H1 (cell line): ENCODE results near the gene ZNF366. TPM values are rescaled to one million over a fixed set of nuclear protein-coding genes. Genes with fewer than 3 reads are reported as not detected.

ENCODE experiments used
- CTCF ChIA-PET: fragments of 300-600 bp; sonication (Branson Sonifier 250); formaldehyde crosslinking; loops from one replicate; lab custom pipeline; 2021; ENCODE audit not compliant: partially characterized antibody; lab: Charles Lee
- POLR2A ChIA-PET: fragments of 300-600 bp; sonication (Branson Sonifier 250); formaldehyde crosslinking; loops from one replicate; lab custom pipeline; 2021; ENCODE audit warnings: inconsistent platforms; ENCODE audit not compliant: partially characterized antibody; lab: Charles Lee
- DNase-seq, 2 experiments: peaks; one replicate each; pipeline versions ENCODE4 v3.0.0 to v3.0.0-alpha.2; 2010 to 2022; ENCODE audit warnings: low spot score in 2 of 2, low read depth in 1 of 2, mixed read lengths in 1 of 2
- FAIRE-seq: peaks from 2 replicates; lab custom pipeline; 2011; peaks lifted over from hg19 to GRCh38; lab: Jason Lieb, UNC
- H2AFZ ChIP-seq: 2 replicates; pipeline ENCODE4 v1.8.1; 2012; ENCODE audit warnings: low read length, inconsistent platforms
- H2AK5ac ChIP-seq: 2 replicates; pipeline ENCODE4 v1.6.1; 2013; ENCODE audit warnings: low read depth, low read length
- H2BK120ac ChIP-seq: replicated peaks from 2 replicates; pipeline ENCODE3; 2013; ENCODE audit warnings: low read depth, low read length, inconsistent platforms
- H2BK12ac ChIP-seq: 2 replicates; pipeline ENCODE4 v1.6.1; 2013; ENCODE audit warnings: low read depth, low read length
- H2BK15ac ChIP-seq: 2 replicates; pipeline ENCODE4 v1.6.1; 2013; ENCODE audit warnings: low read length
- H2BK20ac ChIP-seq: 2 replicates; pipeline ENCODE4 v1.6.1; 2013; ENCODE audit warnings: low read length
- H2BK5ac ChIP-seq: 2 replicates; pipeline ENCODE4 v1.6.1; 2013; ENCODE audit warnings: low read depth, low read length
- H3K14ac ChIP-seq: 2 replicates; pipeline ENCODE4 v1.6.1; 2013; ENCODE audit warnings: inconsistent platforms; ENCODE audit not compliant: insufficient read length
- H3K18ac ChIP-seq: 2 replicates; pipeline ENCODE4 v1.6.1; 2013; ENCODE audit warnings: low read length; ENCODE audit errors: extremely low read depth
- H3K23ac ChIP-seq: 2 replicates; pipeline ENCODE4 v1.6.1; 2013; ENCODE audit warnings: inconsistent platforms; ENCODE audit not compliant: insufficient read length
- H3K23me2 ChIP-seq: 2 replicates; pipeline ENCODE4 v1.6.1; 2013; ENCODE audit warnings: low read depth, low read length
- H3K27ac ChIP-seq: 2 replicates; pipeline ENCODE4 v1.6.1; 2011; ENCODE audit warnings: low read depth, low read length, inconsistent platforms
- H3K27me3 ChIP-seq, 4 experiments: replicated peaks in 1 of 4; 1 replicate in 1 of 4; 2 replicates in 3 of 4; pipeline versions ENCODE4 v1.6.1 to v1.8.1; 2011 to 2013; ENCODE audit warnings: low read length in 3 of 4, mild to moderate bottlenecking in 3 of 4, inconsistent platforms in 2 of 4, mixed read lengths in 2 of 4, moderate library complexity in 1 of 4; ENCODE audit not compliant: control insufficient read depth in 3 of 4, insufficient read depth in 3 of 4; ENCODE audit errors: extremely low read depth in 1 of 4
- H3K36me3 ChIP-seq, 4 experiments: 2 replicates each; pipeline versions ENCODE4 v1.6.1 to v1.8.1; 2011 to 2013; ENCODE audit warnings: mild to moderate bottlenecking in 4 of 4, low read length in 3 of 4, moderate library complexity in 2 of 4, control low read depth in 1 of 4, inconsistent platforms in 1 of 4; ENCODE audit not compliant: insufficient read depth in 4 of 4, control insufficient read depth in 2 of 4
- H3K4ac ChIP-seq: replicated peaks from 2 replicates; pipeline ENCODE3; 2013; ENCODE audit warnings: low read length, low read depth, mixed read lengths, inconsistent platforms; ENCODE audit not compliant: insufficient read length
- H3K4me1 ChIP-seq, 4 experiments: replicated peaks in 1 of 4; 1 replicate in 1 of 4; 2 replicates in 3 of 4; pipeline versions ENCODE4 v1.6.1 to v1.8.1; 2011 to 2013; ENCODE audit warnings: low read length in 3 of 4, inconsistent platforms in 2 of 4, mixed read lengths in 1 of 4; ENCODE audit not compliant: insufficient read depth in 4 of 4, control insufficient read depth in 3 of 4
- H3K4me2 ChIP-seq, 2 experiments: 2 replicates each; pipeline versions ENCODE4 v1.6.1 to v1.8.1; 2011 to 2013; ENCODE audit warnings: low read depth in 2 of 2, low read length in 2 of 2, control low read depth in 1 of 2, inconsistent platforms in 1 of 2, mild to moderate bottlenecking in 1 of 2; ENCODE audit not compliant: insufficient read depth in 1 of 2
- H3K4me3 ChIP-seq, 4 experiments: fragments of 200-600, 300-600 bp in 1 of 4; sonication (generic), shearing (Covaris generic), sonication (Bioruptor Twin) in 1 of 4; 2 replicates each; pipeline versions ENCODE4 v1.5.1 to v1.8.1; 2011 to 2016; ENCODE audit warnings: low read length in 4 of 4, low read depth in 3 of 4, control low read depth in 2 of 4, inconsistent platforms in 2 of 4, mild to moderate bottlenecking in 2 of 4, mixed read lengths in 1 of 4, moderate library complexity in 1 of 4; ENCODE audit not compliant: insufficient read depth in 2 of 4; ENCODE audit errors: extremely low read depth in 1 of 4
- H3K56ac ChIP-seq: replicated peaks from 2 replicates; pipeline ENCODE3; 2013; ENCODE audit warnings: low read depth, mild to moderate bottlenecking, mixed read lengths, low read length, inconsistent platforms; ENCODE audit not compliant: insufficient read length
- H3K79me1 ChIP-seq: 2 replicates; pipeline ENCODE4 v1.6.1; 2013; ENCODE audit warnings: low read depth, low read length, control low read depth
- H3K79me2 ChIP-seq, 2 experiments: 2 replicates each; pipeline versions ENCODE4 v1.6.1 to v1.8.1; 2012 to 2013; ENCODE audit warnings: low read length in 2 of 2, mild to moderate bottlenecking in 2 of 2, inconsistent platforms in 1 of 2; ENCODE audit not compliant: insufficient read depth in 2 of 2, control insufficient read depth in 1 of 2
- H3K9ac ChIP-seq, 4 experiments: replicated peaks in 1 of 4; 1 replicate in 1 of 4; 2 replicates in 3 of 4; pipeline versions ENCODE4 v1.6.1 to v1.8.1; 2011 to 2013; ENCODE audit warnings: low read depth in 3 of 4, low read length in 3 of 4, control low read depth in 2 of 4, mild to moderate bottlenecking in 2 of 4, moderate library complexity in 2 of 4, inconsistent platforms in 1 of 4; ENCODE audit errors: extremely low read depth in 1 of 4
- H3K9me3 ChIP-seq, 2 experiments: 2 replicates each; pipeline versions ENCODE4 v1.6.1 to v1.8.1; 2012 to 2013; ENCODE audit warnings: mild to moderate bottlenecking in 2 of 2, moderate library complexity in 2 of 2, control low read depth in 1 of 2, inconsistent platforms in 1 of 2, low read depth in 1 of 2, low read length in 1 of 2, mixed read lengths in 1 of 2; ENCODE audit not compliant: insufficient read depth in 2 of 2
- H4K20me1 ChIP-seq, 2 experiments: replicated peaks in 1 of 2; 2 replicates each; pipeline versions ENCODE3 to v1.8.1; 2011 to 2013; ENCODE audit warnings: inconsistent platforms in 2 of 2, low read length in 2 of 2, mild to moderate bottlenecking in 1 of 2; ENCODE audit not compliant: insufficient read depth in 2 of 2, control insufficient read depth in 1 of 2
- H4K5ac ChIP-seq: 2 replicates; pipeline ENCODE4 v1.6.1; 2013; ENCODE audit warnings: low read length, low read depth, mixed read lengths, inconsistent platforms; ENCODE audit not compliant: insufficient read length
- H4K8ac ChIP-seq: 2 replicates; pipeline ENCODE4 v1.8.0; 2013; ENCODE audit warnings: mild to moderate bottlenecking, moderate library complexity, low read length, inconsistent platforms; ENCODE audit not compliant: insufficient read depth; ENCODE audit errors: extremely low read depth
- H4K91ac ChIP-seq: replicated peaks from 2 replicates; pipeline ENCODE3; 2013; ENCODE audit warnings: low read length, mixed read lengths, inconsistent platforms; ENCODE audit not compliant: insufficient read length
- CEBPB ChIP-seq: IDR thresholded peaks from 2 replicates; pipeline ENCODE4 v1.6.1; 2012; ENCODE audit warnings: low read depth, low read length
- SIN3A ChIP-seq, 2 experiments: IDR thresholded peaks in 1 of 2; conservative IDR thresholded peaks in 1 of 2; 2 replicates each; pipeline ENCODE4 v1.6.1; 2011 to 2012; ENCODE audit warnings: low read length in 2 of 2, improper control_type of control experiment in 1 of 2, low read depth in 1 of 2, mild to moderate bottlenecking in 1 of 2
- WGBS, 2 experiments: shearing (Covaris generic) in 1 of 2; methylation state at CpG; one replicate each; pipeline versions ENCODE4 v1.1.6 to v1.1.7; 2013 to 2015; ENCODE audit warnings: low lambda C conversion rate in 2 of 2, mixed read lengths in 2 of 2, inconsistent platforms in 1 of 2, low coverage in 1 of 2, missing lambda C conversion rate in 1 of 2; ENCODE audit not compliant: insufficient replicate concordance in 2 of 2, insufficient coverage in 1 of 2, insufficient read length in 1 of 2; ENCODE audit errors: extremely low coverage in 1 of 2, missing lambda C conversion rate in 1 of 2; 5-methylcytosine and 5-hydroxymethylcytosine counted together
- polyA plus RNA-seq, 7 experiments: library from polyadenylated mRNA; depleted of rRNA in 3 of 7; stranded (reverse) in 5 of 7; unstranded in 2 of 7; fragments of >200 nt in 5 of 7; fragments of 200-250 nt in 2 of 7; gene quantifications; 1 replicate in 5 of 7; 2 replicates in 1 of 7; 4 replicates in 1 of 7; pipeline versions ENCODE4 v1.2.1 to v1.2.3, GENCODE V29; 2011 to 2013; ENCODE audit warnings: missing spikeins in 2 of 7, mixed read lengths in 2 of 7
- total RNA-seq: library from RNA; stranded (reverse); fragmentation: NEBNext Ultra II Directional; extraction: Animal tissue kit (Norgen Biotek cat#: 25700); gene quantifications from 2 replicates; pipeline ENCODE4 v1.2.1, GENCODE V29; 2021

ZNF366 gene
- total and polyA plus RNA-seq, 2 of the 8 experiments (the other 6 are each of a cell fraction or from before 2014, with no cell fraction given) = not detected

DNA sequence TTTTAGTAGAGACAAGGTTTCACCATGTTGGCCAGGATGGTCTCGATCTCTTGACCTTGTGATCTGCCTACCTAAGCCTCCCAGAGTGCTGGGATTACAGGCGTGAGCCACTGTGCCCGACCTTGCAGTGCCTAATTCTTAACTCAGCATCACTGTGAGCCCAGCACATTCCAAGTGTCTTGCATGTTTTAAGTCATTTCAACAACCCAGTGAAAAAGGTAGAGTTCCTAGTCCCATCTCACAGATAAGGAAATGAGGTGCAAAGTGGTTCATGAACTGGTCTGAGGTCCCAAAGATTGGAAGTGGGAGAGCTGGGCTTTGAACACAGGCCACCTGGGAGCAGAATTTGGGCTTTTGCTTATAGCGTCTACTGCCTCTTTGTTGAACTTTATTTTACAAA, 68.0 kb downstream of the ZNF366 start:
- Histone ChIP-seq H4K20me1 (no peaks in the 10 kb centered on the region), H3K56ac (no peak overlapping the region), H3K4me3 (no peak overlapping the region), H2AK5ac (no peak overlapping the region), H2BK15ac (no peak overlapping the region), H3K9ac (no peak overlapping the region), H4K5ac (no peak overlapping the region), H3K14ac (no peak overlapping the region), H4K91ac (no peak overlapping the region), H3K9me3 (no peaks in the 10 kb centered on the region; a peak in 1 of 4 replicates), H3K27me3 (no peaks in the 10 kb centered on the region), H2BK12ac (no peak overlapping the region), H2BK5ac (no peak overlapping the region; the same call in 1 of the 2 replicates), H3K79me1 (no peaks in the 10 kb centered on the region; the same call in 1 of the 2 replicates), H3K23ac (no peak overlapping the region), H3K18ac (no peak overlapping the region), H3K4me1 (no peaks in the 10 kb centered on the region; a peak in 1 of 7 replicates), H3K27ac (no peak overlapping the region), H2AFZ (no peak overlapping the region), H3K36me3 (no peaks in the 10 kb centered on the region), H2BK20ac (no peak overlapping the region), H3K4ac (no peak overlapping the region), H4K8ac (no peak overlapping the region), H3K4me2 (no peak overlapping the region), H3K79me2 (no peaks in the 10 kb centered on the region), H2BK120ac (no peak overlapping the region), H3K23me2 (no peaks in the 10 kb centered on the region)
- TF ChIP-seq CEBPB = no peak
- no peak for TF ChIP-seq SIN3A (conservative IDR thresholded peaks at IDR 0.05 in 1 of 2, IDR thresholded peaks at IDR 0.05 in 1 of 2; ENCODE audit: low read depth in 1 of 2, low read length in 2 of 2)
- ChIA-PET CTCF (interaction anchor here (0.6 to 1.5 kb wide), 3 partner anchors 14 to 85 kb away, joined by 3 to 6 read pairs (median 4); no protein-coding TSS in a partner anchor), POLR2A (interaction anchor here (1.2 kb wide), 1 partner anchor 11 kb away, joined by 3 read pairs; no protein-coding TSS in a partner anchor)
- DNase-seq = no peak
- 91% methylated on average over 4 of the region's 4 CpGs; no CpG with 5 or more reads in 1 of the 2 experiments for WGBS, 2 experiments
- no peak for FAIRE-seq
